ENCODE results near the gene USP46.

USP46 gene

GRCh38 chr4:52657618-52658501 is 1.2 kb downstream of the USP46 start:
- no peak for DNase-seq (ENCODE audit: low read depth in 3 of 3, low spot score in 1 of 3)

DNA sequence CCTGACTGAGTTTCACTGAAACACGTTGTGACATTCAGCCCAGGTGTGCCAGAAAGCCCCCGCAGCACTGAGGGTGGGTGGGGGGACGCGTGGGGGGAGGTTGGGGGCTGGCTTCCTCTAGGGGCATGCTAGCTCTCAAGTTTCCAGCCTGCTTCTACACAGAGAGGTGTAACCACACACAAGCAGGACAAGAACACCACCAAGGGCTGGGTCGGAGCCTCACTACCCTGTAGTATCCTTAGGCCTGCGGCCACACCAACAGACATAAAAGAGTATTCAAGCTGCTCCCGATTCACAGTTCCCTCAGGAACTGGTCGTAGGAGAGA is 1.8 kb downstream of the USP46 start:
- DNase-seq (ENCODE audit: low read depth in 3 of 3, low spot score in 1 of 3), result no peak

GRCh38 chr4:52655506-52655905 is 3.6 kb downstream of the USP46 start:
- DNase-seq (ENCODE audit: low read depth in 3 of 3, low spot score in 1 of 3), result no peak

DNA sequence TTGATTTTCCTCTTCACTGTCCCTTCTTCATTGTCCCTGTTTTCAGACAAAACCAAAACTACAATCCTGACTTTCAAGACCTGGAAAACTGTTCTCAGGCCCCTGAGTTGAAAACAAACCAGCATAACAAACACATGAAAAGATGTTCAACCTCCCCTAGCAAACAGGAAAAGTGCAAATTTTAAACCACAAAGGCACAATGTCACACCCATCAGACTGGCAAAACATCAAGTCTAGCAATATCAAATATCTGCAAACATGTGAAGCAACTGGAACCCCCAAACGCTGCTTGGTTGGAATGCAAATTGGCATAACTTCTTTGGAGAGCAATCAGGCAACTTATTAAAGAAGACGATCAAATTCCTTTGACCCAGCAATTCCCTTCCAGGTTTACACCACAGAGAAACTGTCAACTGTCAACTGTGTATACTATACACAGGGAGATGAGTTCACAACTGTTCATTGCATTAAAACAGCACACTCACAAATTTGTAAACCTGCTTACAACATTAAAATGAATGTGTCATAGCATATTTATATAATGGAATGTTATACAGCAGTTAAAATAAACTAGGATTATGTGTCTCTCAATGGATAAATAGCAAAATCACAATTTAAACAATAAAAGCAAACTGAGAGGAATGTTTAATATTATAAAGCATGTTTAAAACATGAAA is 7.0 kb downstream of the USP46 start:
- DNase-seq (ENCODE audit: low read depth in 3 of 3, low spot score in 1 of 3), result no peak

DNA sequence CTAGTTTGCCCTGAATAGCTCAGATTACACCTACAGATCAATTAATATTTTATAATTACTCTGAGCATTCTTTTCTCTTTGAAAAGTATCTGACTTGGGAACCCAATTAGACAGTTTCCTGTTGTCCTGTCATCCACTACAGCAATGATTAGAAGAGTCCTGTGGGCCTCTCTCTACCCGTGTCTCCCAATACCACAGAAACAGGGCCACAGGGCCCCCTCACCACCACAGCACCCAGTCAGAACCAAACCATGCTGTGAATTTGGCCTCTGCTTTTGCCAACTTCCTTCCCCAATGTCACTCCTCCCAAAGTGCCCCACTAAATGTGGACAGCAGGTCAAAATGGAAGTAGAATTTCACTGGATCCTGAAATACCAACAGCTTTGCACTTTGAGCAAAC is 10.3 kb downstream of the USP46 start:
- no peak for DNase-seq (ENCODE audit: low read depth in 3 of 3, low spot score in 1 of 3)

DNA sequence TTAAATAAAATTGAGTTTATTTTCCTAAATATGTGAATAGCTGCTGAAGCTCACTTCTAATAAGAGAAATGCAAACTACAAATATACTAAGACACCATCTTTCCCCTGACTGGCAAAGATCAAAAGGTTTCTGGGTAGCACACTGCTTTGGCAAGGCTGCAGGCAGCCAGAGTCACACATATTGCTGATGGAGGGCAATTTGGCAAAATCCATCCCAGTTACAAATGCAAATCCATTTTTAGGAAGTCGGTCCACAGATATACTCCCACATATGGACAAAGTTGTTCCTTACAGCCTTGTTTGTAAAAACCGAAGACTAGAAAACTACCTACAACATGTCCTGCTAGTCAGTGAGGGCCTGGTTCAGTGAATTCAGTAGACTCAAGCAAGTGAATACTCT is 12.4 kb downstream of the USP46 start:
- DNase-seq (ENCODE audit: low read depth in 3 of 3, low spot score in 1 of 3), result no peak

DNA sequence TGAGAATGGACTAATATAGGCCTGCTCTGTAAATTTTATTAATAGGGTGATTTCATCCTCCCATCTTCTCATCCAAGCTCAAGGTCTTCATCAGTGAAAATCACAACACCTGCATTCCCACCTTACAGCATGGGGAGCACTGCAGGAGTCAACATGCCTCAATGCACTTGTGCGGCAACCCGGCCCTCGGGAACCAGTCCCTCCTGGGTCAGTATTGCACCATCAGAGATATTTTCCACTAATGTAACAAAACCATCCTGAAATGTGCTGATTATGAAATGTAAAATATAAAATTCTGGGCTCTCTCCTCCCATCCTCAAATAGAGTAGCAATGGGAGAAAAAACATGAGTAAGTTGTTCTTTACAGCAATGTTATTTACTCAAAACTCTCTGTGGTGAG is 13.0 kb downstream of the USP46 start:
- DNase-seq (ENCODE audit: low read depth in 3 of 3, low spot score in 1 of 3), result no peak

DNA sequence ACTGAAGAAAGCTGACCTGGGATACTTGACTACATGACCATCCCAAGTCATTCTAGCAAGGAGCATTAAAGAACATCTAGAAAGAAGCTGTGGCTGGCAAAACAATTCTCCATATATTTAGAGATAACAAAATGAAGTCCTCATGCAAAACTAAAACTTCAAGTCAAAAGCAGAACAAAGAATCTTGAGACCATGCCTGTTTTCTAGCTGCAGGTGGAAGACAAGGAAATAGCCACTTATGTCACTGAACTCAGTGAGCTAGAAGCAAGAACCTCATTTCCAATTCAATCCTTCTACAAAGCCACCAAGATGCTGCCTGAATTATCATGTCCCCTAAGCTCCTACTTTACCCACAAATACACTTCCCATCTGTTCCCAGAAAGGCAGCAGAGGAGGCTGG is 13.8 kb downstream of the USP46 start:
- DNase-seq (ENCODE audit: low read depth in 3 of 3, low spot score in 1 of 3), result no peak

DNA sequence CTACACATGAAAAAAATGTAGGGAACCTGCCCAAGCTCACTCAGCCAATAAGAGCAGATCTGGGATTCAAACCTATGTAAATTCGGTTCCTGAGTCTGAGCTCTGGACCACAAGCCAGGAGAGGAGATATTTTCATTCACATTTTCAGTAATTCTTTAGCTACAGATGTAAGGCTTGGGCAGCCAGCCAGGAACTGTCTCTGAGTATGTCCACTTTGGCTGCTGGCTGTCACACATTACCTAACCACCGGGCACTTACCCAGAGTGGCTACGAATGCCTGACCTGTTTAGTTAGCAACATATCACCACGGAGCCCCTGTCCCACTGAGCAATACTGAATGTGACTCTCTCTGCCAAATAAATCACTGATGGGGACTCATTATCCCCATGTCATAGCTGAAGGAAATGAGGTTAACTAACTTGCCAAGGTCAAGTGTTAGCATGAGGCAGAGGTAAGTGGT is 15.3 kb downstream of the USP46 start:
- DNase-seq (ENCODE audit: low read depth in 3 of 3, low spot score in 1 of 3), result no peak

DNA sequence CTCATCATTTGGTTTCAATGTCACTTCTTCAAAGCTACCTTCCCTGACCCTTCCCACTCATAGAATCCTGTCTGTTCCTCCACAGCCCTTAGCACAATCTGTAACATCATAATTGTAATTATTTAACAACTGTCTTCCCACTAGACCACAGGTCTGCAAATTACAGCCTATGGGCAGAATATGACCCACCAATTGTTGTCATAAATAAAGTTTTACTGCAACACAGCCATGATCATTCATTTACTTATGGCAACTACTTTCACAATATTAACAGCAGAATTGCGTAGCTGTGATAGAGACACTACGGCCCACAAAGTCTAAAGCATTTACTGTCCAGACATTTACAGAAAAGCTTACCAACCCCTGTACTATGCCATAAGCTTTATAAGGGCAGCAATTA is 15.9 kb downstream of the USP46 start:
- no peak for DNase-seq (ENCODE audit: low read depth in 3 of 3, low spot score in 1 of 3)

GRCh38 chr4:52641854-52642563 is 17.1 kb downstream of the USP46 start:
- no peak for DNase-seq (ENCODE audit: low read depth in 3 of 3, low spot score in 1 of 3)

DNA sequence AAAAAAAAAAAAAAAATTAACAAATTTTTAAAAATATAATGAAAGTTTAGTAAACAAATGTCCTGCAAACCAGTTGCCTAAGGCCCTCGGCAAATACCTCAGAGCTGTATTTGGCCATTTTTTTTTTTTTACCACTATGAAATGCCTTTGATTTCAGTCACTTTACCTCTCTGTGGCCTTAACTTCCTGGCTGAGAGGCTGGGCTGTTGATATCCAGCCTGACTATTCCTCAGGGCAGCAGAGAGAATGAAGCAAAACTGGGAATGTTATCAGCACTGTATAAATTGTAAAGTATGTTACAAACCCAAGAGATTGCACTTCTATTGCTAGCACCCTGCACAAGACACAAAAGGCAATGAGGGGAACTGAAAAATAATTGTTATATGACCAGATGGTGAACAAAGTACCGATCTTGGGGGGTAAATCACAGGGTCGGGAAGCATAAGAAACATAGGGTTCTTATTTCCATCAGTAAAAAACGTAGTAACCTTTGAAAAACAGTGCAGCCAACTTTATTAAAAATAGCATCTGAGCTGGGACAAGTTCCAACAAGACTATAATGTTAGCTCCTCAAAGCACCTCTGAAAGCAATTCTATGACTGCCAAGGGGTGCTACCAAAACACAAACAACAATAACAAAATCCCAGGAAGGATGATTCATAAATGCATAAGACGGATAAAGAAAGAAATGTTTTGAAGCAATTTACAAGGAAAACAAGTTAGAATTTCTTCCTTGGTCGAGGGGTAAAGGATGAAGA is 18.1 kb downstream of the USP46 start:
- no peak for DNase-seq (ENCODE audit: low read depth in 3 of 3, low spot score in 1 of 3)

- no peak for DNase-seq (ENCODE audit: low read depth in 3 of 3, low spot score in 1 of 3)
Observed at GRCh38 chr4:52638717-52639116, 20.4 kb downstream of the USP46 start.

- no peak for DNase-seq (ENCODE audit: low read depth in 3 of 3, low spot score in 1 of 3)
Observed at GRCh38 chr4:52637116-52637515, 22.0 kb downstream of the USP46 start.

DNA sequence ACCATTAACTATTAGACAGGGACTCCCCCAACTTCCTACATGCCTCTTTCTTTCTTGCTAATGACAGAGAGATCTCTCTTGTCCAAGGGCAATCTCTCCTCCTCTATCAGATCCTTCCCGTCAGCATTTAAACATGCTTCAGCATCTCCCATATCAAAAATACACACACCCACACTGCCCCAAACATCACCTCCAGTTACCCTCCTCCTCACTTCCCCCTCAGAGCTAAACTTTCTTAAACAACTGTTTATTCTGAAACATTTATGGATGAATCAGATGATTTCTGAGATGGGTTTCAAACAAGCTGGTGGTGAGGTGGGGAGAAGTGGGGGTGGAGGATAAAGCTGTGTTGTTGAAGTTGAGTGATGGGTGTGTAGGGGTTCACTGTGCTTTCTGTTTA is 23.5 kb downstream of the USP46 start:
- no peak for DNase-seq (ENCODE audit: low read depth in 3 of 3, low spot score in 1 of 3)

DNA sequence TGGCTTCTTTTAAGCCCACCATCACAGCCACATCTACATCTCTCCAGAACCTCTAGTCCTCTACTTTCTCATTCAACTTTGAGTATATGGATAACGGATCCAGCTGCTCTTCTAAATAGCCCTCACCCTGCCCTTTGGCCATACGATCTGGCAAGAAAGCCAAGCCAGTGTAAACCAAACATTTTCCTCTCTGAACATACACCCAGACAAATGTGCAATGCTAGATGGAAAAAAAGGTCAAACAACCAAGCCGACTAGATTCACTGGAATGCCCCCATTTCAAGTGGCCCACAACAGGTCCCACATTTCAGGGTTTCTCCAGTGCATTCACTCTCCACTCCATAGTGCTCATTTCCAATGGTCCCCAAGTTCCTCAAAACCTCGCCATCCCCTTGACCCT is 24.0 kb downstream of the USP46 start:
- no peak for DNase-seq (ENCODE audit: low read depth in 3 of 3, low spot score in 1 of 3)

GRCh38 chr4:52633846-52634245 is 25.3 kb downstream of the USP46 start:
- DNase-seq (ENCODE audit: low read depth in 3 of 3, low spot score in 1 of 3), result no peak

- no peak for DNase-seq (ENCODE audit: low read depth in 3 of 3, low spot score in 1 of 3)
Observed at GRCh38 chr4:52628974-52629373, 30.1 kb downstream of the USP46 start.

DNA sequence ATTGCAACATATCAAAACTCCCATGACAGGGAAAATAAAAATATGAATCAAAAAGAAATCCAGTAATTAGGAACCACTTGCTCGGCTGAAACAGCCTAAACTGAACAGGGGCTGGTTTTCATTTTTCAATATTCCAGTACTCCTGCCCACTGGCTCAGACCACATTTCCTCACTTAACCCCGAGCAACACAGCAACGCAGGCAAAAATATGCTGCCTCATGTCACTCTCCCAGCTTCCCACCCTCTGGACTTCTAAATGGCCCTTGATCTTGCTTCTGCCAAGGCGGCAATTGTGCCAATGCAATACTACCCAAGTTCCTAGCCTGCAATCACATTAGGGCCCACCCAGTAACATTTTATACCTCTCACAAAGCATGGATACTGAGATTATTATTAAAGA is 30.6 kb downstream of the USP46 start:
- no peak for DNase-seq (ENCODE audit: low read depth in 3 of 3, low spot score in 1 of 3)

DNA sequence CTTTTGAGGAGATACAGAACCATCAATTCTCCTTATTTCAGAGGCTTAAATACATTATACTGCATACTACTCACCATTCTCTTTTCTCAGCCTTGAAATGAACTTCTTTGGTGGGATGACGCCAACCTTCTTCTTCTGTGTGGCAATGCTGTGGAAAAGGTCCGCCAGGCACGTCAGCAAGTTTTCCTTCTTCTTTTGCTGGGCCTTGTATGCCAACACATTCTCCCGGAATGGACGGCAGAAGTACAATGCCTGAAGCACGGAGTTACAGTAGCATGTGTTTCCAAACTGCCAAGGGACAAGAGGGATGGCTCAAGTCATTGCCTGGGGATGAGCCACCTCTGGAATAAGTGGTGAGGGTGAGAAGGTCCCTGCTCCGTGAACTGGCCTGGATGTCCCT is 31.2 kb downstream of the USP46 start:
- DNase-seq (ENCODE audit: low read depth in 3 of 3, low spot score in 1 of 3), result no peak

DNA sequence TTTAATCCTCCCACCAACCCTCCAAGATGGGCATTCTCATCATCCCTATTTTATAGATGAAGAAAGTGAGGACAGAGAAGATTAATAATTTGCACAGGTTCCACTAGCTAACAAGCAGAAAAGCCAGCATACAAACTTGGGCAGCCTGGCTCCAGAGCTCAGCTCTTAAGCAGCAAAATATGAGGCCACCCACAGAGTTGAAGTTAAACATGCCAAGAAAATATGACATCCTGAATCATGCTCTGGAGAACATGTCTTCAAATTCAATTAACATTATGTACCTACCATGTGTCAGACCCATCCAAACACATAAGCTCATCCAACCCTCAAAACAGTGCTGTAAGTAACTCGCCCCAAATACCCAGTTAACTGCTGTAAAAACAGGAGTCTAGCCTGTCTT is 33.9 kb downstream of the USP46 start:
- DNase-seq (ENCODE audit: low read depth in 3 of 3, low spot score in 1 of 3), result no peak
